ENCODE measurements around the gene TMEM181.

TMEM181 gene

DNA sequence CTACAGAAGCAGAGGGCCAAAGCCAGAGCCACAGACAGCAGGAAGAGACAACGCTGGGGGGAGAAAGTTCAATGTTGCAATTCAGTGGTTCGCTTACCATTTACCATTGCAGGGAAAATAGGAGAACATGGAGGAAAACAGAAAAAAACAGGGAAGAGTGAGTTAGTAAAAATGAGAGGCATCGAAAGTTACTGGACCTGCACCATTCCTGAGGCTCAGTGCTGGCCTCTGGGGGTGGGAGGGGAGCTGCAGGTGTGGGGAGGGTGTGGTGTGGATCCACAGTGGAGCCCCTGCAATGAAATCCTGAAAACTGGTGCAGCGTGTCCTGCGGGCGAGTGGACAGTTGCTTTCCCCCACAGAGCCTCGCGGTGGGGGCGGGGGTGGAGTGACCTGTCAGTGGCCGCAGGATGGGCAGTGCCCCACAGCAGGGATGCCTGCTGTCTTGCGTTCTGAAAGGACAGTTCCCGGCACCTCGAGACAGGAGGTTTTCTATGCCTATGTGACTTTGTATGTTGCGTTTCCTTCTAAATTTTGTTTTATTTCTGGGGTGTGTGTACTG lies 5.7 kb downstream of the TMEM181 start:
- no peak for DNase-seq

DNA sequence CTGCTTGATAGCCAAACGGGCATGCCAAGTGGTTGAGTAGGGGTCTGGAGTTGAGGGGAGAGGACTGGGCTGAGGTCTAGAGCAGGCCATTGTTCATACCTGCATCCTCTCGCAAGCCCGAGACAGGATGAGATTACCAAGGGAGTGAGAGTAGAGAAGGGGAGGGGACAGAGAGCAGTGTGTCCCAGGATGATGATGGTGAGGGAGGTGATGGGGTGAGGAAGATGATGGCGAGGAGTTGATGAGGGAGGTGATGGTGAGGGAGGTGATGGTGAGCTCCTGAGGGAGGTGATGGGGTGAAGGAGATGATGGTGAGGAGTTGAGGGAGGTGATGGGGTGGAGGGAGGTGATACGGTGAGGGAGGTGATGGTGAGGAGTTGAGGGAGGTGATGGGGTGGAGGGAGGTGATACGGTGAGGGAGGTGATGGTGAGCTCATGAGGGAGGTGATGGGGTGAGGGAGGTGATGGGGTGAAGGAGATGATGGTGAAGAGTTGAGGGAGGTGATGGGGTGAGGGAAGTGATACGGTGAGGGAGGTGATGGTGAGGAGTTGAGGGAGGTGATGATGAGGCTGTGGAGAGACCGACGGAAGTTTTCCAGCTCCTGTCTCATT lies 6.4 kb downstream of the TMEM181 start:
- DNase-seq, result no peak

DNA sequence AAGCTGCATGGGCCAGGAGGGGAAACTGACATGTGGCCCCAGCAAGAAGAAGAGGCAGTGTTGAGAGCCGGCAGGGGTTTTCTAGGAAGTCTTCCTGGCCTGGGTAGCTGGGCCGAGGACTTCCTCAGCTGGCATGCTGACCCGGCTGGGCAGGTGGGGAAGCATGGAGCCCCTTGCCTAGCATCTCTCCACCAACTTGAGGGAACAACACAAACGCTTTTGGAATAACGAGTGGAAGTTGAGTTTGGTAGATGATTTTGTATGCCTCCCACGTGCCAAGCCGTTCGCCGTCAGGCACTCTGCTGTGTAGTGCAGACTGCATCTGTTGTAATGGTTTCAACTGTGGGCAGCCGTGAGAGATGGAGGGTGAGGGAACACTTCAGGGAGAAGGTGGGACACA lies 7.3 kb downstream of the TMEM181 start:
- DNase-seq, result no peak

DNA sequence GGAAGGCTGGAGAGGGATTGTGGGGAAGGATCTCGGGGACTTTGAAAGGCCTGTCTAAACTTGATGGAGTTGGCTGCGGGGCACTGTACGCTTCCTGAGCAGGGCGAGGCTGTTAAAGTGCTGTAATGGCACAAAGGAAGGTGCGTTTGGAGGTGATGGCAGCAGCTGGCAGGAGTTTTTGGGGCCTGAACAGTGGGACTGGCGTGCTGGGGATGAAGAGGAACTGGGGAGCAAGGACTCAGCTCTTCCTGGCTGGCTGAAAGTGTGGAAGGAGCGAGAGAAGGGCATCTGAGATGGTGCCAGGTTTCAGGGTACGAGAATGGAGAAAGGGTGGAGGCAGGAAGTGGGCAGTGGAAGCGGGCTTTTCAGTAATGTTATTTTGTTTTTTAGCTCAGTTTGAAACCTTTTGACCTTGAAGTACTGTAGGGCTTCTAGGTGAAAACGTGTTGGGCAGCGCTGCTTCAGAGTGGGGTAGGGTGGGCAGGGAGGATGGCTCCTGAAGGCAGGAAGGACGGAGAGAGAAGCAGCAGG lies 8.0 kb downstream of the TMEM181 start:
- DNase-seq, result no peak

DNA sequence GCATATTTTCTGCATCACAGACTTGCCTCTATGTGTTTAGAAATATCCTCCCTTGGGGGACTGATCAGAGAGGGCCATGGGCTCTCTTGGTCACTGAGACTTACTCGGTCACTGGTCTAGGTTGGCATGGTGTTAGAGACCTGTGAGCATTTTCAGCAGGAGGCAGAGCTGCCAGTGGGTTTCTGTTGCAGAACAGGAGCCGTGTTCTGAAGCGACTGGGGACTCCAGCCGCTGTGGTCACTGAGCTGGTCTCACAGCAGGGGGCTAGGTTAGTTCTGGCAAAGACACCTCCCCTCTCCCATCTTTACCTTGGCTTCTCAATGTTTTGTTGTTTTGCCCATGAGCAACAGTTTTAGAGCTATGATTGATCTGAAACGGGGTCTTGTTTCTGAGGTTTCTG lies 8.7 kb downstream of the TMEM181 start:
- DNase-seq, result no peak

DNA sequence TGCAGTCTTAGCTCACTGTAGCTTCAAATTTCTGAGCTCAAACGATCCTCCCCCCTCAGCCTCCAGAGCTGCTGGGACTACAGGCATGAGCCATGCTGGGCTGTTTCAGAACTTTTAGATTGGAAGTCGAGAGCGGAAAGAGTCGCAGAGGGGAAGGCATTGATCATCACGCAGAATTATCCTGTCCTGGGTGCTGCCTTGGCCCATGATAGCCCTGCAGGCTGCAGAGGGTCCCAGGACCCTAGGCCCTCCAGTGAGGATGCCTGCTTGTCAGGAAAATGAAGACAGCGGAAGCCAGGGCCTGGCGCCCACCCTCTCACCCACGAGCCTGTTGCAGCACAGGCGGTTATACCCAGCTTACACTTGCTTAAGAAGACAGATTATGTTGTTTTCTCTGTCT lies 9.1 kb downstream of the TMEM181 start:
- DNase-seq, result no peak

DNA sequence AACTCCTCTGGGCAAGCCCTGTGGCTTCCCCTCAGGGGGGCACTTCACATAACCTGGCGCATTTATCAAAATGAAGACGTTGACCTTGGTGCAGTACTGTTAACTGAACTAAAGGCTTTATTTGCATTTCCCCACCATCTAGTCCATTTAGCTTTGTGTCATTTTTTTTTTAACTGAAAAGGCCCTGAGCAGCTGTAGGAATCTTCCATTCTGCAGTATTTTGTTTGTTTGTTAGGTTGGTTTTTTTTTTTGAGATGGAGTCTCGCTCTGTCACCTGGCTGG lies 10.7 kb downstream of the TMEM181 start:
- DNase-seq, result no peak

DNA sequence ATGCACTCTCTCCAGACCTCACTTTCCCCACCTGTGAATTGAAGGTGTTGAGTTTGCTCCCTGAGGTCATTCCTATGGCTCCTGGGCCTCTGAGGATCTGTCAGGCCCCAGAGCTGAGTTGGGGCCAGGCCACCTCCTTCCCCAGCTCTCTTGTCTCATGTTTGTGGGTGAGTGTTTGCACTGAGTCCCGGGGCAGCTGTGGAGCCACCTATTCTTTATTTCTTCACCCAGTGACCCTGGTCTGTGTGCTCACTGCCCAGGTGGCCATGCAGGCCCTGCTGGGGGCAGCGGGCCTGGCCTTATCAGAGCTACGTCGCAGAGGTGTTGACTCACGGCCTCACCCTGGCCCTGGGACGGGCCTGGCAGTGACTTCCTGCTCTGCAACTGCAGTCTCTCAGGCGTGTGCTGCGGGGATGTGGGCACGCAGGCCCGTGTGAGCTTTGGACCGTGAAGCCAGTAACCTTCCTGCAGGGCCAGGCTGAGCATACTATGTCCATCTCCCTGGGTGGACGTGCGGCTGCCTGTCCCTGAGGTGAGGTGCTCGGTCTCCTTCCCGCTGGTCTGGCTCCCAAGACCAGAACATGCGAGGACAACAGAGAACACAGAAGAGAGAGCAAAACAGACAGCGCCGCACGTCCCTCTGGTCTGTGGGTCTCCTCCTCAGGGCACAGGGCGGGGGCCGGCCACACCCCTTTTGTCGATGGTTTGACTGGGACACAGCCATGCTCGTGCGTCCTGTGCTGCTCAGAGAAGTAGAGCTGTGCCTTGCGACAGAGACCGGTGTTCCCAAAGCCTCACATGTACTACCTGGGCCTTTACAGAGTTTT lies 12.1 kb downstream of the TMEM181 start:
- DNase-seq, result no peak

DNA sequence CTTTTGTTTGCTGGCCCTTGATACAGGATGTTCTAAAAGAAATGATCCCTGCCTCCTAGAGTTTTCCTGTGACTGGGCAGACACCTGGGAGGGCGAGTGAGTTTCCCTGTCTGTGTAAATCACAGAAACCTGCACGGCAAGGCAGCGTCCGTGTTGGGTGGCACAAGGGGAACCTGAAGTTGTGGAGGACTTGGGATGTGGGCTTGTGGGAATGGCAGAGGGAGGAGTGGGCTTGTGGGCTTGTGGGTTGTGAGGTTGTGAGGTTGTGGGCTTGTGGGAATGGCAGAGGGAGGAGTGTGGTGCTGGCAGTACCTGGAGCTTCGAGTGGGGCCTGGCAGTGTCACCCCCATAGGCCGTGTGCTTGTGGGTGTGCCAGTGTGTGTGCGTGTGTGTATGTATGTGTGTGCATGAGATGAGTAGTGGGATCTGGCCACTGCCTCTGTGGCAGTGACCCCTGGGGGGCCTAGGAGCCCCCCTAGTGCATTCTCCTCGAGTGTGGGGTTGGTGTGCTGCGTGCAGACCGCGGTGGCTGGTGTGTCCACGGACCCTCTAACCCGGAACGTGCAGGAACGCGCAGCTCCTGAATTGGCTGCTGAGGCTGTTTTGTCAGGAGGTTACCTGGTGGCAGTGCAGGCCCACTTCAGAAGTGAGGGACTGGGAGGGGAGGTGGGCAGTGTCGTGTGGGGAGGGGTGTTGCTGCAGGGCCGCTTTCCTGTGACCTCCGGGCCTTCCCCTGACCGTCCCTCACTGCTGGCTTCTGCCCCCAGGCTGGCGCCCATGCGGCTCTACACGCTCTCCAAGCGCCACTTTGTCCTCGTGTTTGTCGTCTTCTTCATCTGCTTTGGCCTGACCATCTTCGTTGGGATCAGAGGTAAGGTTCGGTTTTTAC lies 13.0 kb downstream of the TMEM181 start:
- DNase-seq, result no peak

DNA sequence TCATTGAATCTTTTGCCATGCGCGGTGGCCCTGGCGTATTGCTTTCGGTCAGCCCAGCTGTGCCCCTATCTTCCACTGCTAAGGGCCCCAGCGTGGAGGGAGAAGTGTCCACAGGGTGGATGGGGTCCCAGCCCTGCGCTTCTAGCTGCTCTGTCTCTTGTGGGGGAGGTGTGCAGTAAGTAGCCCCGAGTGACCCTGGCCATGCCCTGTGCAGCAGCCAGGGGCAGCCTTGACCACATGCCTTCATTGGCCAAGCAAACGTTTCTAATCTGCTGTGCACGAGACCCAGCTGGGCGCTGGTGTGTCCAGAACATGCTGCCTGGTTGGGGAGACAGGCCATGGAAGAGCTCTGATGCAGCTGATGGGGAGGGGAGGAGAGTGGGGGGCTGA lies 13.6 kb downstream of the TMEM181 start:
- no peak for DNase-seq

DNA sequence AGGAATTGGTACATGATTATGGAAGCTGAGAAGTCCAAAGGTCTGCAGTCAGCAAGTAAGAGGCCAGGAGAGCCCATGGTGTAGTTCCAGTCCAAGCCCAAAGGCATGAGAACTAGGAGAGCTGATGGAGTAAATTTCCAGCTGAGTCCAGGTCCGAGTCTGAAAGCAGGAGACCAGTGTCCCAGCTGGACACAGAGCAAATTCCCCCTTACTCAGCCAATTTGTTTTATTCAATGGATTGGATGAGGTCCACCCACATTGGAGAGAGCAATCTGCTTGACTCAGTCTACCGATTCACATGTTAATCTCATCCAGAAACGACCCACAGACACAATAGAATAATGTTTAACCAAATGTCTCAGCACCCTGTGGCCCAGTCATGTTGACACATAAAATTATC lies 14.9 kb downstream of the TMEM181 start:
- DNase-seq, result no peak

DNA sequence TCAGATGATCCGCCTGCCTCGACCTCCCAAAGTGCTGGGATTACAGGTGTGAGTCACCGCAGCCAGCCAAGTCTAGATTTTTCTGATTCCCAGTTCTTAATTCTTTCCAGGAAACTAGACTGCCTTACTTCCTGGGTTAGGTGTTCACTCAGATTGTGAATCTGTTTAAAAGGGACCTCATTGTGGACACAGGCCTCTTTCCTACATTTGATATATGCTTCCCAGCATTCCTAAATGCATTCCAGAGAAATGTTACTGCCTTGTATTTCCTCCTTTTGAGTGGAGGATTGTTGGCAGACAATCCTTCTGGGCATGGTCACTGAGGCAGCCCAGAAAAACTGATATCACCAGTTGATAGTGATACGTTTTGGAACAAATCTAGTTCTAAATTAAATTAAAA lies 15.7 kb downstream of the TMEM181 start:
- DNase-seq, result no peak

DNA sequence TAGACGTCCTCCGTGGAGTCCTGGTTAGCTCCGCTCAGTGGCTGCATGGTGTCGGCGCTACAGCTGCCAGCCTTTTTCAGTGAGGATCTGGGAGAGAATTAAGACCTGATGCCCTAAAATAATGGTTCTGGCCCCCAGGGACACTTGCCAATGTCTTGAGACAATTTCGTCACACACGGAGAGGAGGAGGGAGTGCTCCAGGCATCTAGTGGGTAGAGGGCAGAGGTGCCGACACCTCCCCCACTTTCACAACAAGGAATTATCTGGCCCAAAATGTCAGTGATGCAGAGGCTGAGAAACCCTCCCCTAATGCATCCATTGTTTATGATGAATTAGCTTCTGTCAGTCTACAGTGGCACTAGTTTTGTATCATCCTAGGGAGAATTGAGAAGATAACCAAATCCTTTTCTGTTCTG lies 24.4 kb downstream of the TMEM181 start:
- no peak for DNase-seq

DNA sequence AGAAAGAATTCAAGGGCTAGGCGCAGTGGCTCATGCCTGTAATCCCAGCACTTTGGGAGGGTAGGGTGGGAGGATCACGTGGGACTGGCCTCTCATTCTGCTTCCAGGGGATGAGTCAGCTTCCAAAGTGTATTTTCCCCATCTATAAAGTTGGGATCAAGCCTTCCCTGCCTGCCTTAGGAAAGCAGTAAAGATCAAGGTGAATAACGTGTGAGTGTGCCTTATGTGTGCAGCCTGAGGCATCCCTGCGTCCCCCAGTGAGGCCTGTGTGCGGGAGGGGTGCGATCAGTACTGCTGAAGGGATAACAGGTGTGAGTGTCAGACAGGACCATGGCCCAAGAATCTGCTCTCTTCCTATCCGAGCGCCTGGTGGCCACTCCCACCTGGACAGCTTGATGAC lies 26.8 kb downstream of the TMEM181 start:
- no peak for DNase-seq

DNA sequence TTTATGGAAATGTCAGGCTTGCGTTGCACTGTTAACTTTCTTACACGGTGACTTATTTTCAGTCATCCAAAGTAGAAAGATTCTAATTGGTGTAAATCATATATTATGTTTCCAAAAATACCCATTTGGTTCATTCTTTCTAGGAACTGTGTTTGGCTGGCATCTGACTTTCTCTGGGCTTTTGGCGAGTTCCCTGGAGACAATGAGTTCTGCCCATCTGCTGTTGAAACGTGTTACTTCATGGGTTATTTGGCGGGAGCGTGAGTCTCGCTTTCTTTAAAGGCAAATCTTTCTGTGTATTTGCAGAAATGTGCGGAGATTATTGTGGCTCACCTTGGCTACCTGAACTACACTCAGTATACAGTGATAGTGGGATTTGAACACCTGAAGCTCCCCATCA lies 29.5 kb downstream of the TMEM181 start:
- no peak for DNase-seq

DNA sequence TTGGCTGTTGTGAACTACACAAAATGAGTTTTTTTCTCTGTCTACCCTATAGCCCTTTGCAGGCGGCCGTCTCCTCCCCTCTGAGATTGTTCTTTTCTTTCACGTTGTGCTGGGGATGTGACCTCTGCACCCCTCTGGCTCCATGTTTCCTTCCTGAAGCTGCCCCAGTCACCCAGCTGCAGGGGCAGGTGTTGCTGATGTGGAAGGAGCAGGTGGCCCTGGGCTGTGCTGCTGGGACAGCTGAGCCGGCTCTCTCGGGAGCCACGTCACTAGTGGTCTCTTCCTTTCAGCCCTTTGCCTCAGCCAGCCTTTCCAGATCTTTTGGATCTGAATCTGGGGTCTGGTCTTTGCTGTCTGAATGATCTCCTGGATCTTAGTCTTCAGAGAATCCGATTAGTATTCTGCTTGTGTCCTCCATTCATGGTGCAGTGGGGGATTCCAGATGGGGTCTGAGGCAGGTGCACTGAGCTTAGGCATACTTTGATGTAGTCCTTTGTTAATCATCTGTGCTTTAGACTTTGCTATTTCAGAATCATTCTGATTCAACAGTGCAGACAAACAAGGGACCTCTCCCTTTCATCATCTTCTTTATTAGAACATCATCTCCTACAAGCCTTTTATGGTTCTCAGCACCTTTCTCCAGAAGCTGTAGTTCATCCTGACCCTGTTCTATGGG lies 31.4 kb downstream of the TMEM181 start:
- no peak for DNase-seq

DNA sequence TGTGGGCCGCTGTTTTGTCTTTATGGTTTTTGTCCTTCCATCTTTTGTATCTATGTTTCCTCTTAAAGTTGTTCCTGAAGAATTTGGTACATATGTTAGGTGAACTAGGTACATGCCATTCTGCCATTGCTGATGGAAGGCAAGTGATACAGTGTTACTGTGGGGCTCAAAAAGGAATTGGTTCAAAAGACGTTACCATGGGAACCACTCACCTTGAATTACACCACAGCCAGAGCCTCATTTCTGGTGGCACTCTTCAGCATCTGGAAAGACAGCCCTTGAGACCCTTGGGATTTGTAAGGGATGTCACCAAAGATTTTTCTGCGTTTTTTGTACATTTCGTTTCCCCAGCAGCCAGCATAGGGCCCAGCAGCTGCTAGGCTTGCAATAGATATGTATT lies 31.9 kb downstream of the TMEM181 start:
- DNase-seq, result no peak

DNA sequence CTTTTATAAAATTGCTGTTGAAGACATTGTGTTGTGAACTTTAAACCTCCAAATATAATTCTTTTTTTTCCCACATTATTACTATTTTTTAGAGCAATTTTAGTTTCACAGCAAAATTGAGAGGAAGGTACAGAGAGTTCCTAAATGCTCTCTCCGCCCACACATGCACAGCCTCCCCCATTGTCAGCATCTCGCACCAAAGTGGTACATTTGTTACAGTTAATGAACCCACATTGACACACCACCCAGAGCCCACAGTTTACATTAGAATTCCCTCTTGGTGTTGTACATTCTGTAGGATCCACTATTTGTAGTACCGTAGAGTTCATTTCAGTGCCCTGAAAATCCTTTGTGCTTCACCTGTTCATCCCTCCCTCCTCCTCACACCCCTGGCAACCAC lies 33.8 kb downstream of the TMEM181 start:
- DNase-seq, result no peak

DNA sequence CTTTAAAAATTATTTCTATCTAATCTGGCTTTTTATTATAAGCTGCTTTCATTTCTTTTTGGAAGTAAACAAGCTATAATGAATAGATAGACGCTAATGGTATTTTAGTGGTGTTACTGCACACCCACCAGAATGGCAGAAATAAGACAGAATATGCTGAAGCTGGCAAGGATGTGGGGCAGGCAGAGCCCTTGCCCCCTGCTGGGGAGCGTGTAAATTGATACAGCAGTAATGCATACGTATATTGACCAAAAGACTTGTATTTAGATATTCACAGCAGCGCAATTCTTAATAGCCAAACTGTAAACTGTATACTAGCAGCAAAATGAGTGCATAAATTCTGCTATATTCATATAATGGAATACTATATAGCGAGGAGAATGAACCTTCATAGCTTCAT lies 35.3 kb downstream of the TMEM181 start:
- no peak for DNase-seq

DNA sequence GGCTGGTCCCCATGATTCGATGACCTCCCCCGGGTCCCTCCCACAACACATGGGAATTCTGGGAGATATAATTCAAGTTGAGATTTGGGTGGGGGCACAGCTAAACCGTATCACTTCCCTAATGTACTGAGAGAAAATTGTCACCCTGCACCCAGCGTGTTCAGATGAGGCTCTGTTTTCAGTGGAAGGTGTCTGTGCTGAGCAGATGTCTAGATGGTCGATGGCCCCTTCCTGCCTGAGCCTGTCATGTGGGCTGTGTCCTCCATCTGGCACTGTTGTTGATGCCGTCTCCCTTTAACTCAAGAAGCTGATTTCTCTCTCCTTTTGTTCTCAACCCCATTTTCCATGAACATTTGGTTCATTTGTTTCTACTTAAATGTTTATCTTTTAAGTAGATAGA lies 37.0 kb downstream of the TMEM181 start:
- DNase-seq, result no peak

DNA sequence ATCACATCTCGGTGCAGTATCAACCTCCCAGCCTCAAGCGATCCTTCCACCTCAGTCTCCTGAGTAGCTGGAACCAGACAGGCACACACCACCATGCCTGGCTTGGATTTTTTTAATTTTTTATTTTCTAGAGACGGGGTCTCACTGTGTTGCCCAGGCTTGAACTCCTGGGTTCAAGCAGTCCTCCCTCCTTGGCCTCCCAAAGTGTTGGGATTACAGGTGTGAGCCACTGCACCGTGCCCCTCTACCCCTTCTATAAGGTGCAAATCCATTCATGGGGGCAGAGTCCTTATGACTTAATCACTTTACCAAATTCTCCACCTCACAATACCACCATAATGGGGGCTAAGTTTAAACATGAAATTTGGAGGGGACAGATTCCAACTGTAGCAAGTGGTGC lies 37.7 kb downstream of the TMEM181 start:
- DNase-seq, result no peak

DNA sequence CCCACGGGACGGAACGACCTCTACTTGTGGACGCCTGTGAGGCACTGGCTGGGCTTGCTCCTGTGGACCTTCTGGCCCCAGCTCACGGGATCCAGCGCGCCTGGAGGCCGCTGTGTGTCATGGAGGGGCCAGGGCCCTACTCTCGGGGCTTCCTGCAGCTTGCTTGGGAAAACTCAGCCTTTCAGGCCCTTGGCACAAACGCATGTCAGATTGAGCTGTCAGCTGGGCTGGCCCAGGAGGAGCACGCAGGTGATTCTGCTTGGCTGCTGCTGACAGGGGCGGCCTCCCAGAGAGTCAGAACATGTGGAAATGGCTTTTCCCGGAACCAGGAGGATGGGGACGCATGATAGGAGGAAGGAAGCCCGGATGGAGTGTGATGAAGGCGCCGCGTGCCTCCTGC lies 39.7 kb downstream of the TMEM181 start:
- no peak for DNase-seq
